Dedifferentiated amniotic fluid mesenchymal stem cell (primary cell): Measurements from ENCODE around the gene MAJIN.

Source experiments
- DNase-seq: peaks from one replicate; pipeline ENCODE4 v3.0.0-alpha.2; 2016; ENCODE audit errors: extremely low spot score

Gene MAJIN

DNA sequence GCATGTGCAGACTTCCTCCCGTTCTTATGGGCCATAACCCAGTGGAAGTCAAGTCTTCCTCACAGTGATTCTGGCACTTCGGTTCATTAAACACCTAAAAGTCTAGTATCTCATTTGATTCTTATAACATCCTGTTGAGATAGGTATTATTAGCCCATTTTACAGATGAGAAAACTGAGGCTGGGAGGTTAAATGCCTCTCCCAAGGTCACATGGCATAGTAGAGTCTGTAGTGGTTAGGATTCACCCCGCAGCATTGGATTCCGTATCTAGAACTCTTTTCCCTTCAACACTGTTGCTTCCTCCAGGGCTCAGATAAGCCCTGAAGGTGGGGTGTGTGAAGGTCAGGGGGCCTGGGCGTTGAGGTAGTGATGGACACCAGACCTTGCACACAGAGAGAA, 39.6 kb downstream of the MAJIN start:
- peak; percentile 6 for DNase-seq

DNA sequence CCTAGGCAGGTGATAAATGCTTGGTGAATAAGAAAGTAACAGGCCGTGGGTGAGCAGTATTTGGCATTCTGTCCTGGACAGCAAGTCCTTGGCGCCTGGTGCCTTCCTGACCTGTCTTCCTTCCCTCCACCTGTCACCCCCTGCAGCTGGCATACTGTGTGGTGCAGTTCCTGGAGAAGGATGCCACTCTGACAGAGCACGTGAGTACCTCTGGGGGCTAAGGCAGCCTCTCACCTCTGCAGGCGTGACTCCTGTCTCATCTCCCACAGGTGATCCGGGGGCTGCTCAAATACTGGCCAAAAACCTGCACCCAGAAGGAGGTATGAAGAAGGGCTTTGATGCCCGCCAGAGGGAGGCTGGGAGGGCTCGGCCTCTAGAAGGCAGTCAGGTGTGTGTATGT, 40.6 kb downstream of the MAJIN start:
- DNase-seq = no peak

DNA sequence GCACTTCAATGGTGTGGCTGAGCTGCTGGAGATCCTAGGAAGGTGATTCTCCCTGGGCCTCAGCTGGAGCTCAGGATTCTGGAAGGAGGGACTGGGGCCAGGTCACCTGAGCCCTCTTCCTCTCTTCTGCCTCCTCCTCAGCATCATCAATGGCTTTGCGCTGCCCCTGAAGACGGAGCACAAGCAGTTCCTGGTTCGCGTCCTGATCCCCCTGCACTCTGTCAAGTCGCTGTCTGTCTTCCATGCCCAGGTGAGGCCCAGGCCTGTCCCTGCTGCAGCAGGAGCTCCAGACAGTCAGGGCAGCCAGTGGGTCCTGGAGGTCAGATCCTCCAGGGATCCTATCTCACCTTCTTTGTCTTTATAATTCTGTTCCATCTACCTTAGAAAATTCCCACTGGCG, 41.6 kb downstream of the MAJIN start:
- no peak for DNase-seq

DNA sequence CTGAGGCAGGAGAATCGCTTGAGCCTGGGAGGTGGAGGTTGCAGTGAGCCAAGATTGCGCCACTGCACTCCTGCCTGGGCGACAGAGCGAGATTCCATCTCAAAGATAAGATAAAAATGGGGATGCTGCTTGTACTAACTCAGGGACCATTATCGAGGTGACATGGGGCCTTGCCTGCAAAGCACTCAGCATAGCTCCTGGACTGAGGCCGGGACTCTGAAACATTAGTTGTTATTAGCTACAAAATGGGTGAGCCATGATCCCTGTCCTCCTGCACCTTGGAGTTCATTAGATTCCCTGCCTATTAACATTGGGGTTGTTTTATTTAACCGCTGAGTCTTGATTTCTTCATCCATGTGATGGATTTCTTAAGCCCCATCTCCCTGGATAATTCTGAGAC, 42.3 kb downstream of the MAJIN start:
- DNase-seq = no peak

DNA sequence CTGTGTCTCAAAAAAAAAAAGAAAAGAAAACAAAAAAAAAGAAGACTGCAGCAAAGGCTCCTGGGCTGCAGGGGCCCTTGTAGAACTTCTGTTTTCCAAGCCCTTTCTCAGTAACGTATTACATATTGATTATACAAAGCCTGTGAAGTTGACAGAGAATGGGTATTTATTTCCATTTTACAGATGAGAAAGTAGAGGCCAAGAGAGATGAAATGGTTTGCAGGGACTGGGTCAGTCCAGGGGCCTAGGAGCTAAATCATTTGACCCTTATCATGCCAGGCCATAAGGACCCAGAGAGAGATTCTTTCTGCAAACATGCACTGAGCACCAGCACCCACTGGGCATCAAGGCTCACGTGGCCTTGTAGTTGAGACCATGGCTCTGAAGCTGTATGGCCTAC, 43.0 kb downstream of the MAJIN start:
- no peak for DNase-seq

DNA sequence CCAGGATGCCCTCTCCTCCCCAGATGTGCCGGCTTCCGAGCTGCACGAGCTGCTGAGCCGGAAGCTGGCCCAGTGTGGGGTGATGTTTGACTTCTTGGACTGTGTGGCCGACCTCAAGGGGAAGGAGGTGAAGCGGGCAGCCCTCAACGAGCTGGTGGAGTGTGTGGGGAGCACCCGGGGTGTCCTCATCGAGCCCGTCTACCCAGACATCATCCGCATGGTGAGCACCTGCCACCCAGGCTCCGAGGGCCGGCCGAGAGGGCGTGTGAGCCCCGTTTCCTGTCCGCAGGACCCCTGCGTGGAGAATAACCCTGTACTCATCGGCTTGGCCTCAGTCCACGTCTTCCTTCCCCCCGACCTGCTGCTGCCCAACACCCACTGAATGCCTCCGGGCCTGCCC, 45.2 kb downstream of the MAJIN start:
- DNase-seq = no peak

DNA sequence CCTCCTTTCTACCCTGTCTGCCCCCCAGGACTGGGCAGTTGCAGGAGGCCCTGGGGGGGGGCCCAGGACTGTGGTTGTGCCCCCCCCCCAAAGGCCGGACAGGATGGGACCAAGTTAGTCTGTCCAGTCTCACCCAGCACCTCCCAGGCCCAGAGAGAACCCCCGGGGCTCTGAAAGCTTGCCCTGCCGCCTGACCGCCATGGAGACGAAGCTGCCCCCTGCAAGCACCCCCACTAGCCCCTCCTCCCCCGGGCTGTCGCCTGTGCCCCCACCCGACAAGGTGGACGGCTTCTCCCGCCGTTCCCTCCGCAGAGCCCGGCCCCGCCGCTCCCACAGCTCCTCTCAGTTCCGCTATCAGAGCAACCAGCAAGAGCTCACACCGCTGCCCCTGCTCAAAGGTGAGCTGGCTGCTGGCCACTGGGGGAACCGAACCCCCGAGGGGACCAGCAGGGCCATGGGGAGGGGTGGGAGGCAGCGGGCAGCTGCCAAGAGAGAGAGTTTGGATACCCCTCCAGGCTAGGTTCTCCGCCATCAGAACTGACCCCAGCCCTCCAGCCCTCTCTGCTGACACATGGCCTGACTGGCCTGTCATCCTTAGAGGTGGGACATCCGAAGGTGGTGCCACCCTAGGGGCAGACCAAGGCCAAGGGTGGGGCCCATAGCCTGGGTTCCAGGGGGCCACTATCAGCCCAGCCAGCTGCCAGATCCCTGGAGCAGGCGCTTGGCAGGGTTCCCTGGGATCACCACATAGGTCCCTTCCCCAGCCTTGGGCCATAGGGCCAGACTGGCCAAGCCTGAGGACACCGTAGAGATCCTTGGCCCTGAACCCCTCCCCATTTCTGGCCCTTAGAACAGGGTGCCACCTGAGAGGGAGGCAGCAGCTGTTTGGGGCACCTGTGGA, 46.1 kb downstream of the MAJIN start:
- no peak for DNase-seq

DNA sequence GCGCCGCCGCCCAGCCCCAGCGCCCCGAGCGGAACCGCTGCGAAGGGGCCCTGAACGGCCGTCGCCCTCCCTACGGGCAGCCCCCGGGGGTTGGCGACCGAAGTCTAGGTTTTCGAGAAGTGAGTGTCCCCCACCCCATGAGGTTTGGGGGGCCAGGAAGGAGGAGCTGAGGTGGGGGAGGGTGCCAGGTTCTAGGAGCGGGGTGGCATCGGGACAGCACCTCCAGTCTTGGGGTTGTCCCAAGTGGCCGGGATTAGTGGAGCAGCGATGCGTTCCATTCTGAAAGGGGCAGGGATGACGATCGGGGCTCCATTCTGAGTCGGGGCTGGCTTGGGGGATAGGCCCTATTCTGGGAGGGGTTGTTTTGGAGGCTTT, 47.0 kb downstream of the MAJIN start:
- no peak for DNase-seq

DNA sequence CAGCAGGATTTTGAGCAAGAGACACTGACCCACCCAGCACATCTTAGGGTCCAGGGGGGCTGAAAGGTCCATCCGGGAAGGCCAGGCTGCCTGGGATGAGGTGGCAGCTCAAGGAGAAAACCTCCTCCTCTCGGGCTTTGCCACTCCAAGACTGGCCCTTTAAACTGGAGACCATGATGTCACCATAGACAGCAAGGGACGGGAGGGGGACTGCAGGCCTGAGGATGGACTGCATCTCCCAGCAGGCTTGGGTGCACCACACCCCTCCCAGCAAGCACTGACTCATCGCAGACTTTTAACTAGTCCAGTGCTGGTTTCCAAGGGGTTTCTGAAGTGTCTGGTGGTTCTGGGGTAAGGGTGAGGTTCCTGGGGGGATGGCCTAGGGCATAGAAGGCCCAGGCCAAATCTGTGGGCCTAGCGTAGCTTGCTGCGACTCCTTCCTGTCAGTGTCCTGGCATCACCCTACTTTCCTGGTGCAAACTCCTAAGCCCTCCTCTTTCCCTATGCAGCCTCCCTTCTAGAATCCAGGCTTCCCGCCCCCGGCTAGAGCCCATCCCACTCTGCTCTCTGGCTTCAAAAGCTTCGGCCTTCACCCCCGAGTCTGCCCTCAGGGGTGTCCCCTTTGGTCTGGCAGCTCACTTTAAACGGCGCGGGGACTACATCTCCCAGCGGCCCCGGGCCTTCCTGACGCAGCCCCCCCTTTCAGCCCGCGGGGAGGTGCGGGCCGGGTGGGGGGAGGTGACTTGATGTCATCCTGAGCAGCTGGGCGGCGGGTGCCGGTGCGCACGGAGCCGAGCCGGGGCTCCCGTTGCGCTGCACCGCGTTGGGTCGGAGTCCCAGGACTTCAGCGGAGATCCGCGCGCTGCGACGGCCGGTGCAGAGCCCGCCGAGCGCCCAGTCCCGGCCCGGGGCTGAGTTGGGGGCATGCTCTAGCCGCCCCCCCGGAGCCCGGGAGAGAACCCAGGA, 47.7 kb downstream of the MAJIN start, which contains the start of gene PPP2R5B:
Gene PPP2R5B (plus strand): TSS at position 746 of the 966 bp plus-strand sequence. CDS start 1,046 bp downstream, outside the sequence.
- peak; percentile 94 for DNase-seq

DNA sequence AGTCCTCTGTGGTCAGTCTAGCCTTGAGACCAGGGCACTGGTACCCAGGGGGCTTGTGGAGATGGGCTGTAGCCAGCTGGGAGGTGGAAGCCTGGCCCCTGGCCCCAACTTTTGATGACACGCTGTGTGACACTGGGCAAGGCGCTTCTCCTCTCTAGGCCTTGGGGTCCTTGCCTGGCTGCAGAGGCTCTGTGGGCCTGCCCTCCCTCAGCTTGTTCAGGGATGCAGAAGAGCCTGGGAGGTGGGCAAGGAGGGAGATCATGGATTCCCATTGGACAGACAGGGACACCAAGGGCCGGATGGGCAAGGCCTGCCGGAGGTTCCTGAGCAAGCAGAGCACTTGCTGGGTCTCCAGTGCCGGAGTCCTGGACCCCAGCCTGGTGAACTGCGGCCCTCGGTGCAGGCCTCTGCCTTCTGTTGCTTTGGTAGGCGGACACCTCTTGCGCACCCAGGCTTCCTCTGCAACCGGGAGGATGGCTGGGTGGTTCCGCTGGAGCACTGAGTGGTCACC, 48.7 kb downstream of the MAJIN start:
- DNase-seq = no peak

DNA sequence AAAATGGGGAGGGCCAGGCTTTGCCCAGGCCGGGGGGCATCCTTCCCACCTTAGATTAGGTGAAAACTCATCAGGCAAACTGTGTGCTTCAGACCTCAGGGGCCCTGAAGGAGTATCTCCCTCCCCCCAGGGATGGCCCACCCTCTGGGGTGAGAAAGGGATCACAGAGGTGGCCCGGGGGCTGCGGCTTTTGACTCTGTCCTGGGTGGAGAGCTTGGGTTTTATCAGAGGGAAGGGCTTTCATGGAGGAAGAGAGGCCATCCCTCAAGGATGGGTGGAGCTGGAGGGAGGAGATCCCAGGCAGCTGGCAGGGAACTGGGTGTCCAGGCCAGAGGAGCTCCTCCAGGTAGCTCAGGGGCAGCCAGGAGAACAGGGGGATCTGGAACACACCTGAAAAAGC, 50.5 kb downstream of the MAJIN start:
- no peak for DNase-seq

DNA sequence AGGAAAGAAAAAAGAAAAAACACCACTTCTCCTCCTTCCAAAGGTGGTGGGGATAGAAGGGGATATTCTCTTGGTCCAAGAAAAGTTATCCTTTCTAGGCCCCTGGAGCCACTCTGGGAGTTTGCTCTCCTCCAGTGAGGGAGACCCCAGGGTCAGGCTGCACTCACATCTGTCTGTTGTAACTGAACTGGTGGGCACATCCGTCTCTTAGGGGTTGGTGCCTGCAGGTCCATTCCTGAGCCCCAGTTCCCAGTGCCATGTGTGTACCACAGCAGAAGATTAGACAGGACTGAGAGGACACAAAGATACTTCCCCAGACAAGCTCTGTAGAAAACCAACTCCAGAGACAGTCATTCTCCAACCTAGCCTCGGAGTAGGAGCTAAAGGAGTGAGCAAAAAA, 51.8 kb downstream of the MAJIN start:
- no peak for DNase-seq

DNA sequence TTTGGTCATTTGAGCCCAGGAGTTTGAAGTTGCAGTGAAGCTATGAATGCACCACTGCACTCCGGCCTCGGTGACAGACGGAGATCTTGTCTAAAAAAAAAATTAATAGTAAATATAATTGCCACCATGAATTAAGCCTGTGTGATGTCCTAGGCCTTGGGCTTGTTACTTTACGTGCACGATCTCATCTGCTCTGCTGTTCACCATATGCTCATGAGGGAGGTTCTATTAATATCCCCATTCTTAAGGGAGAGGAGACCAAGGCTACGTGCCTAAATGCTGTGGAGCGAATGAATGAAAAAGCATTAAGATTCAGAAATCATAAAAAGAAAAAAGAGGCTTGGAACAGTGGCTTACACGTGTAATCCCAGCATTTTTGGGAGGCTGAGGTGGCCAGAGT, 52.3 kb downstream of the MAJIN start:
- no peak for DNase-seq

DNA sequence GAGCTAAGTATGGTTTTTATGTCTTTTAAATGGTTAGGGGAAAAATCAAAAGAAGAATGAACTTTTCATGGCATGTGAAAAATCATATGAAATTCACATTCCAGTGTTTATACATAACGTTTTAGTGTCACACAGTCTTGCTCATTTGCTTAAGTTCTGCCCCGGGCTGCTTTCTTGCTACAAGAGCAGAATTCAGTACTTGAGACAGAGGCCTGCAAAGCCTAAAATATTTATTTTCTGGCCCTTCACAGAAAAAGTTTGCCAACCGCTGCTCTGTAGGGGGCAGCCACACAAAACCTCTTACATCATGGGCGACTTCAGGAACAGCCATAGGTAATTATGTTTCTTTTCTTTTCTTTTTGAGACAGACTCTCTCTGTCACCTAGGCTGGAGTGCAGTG, 53.9 kb downstream of the MAJIN start:
- peak; percentile 58 for DNase-seq

DNA sequence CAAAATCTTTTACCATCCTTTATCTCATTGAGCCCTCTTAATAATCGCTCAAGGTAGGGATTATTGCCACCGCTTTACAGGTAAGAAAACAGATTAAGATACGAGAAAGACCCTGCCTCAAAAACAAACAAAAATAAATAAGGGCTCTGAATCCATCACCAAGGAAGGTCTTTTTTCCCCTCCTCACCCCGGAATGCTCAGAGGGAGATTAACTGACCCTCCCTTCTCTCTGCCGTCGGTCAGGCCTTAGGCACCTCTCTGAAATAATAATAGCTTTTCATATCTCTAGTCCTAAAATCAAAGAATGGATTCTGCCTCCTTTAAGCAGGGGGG, 54.3 kb downstream of the MAJIN start:
- DNase-seq = no peak

DNA sequence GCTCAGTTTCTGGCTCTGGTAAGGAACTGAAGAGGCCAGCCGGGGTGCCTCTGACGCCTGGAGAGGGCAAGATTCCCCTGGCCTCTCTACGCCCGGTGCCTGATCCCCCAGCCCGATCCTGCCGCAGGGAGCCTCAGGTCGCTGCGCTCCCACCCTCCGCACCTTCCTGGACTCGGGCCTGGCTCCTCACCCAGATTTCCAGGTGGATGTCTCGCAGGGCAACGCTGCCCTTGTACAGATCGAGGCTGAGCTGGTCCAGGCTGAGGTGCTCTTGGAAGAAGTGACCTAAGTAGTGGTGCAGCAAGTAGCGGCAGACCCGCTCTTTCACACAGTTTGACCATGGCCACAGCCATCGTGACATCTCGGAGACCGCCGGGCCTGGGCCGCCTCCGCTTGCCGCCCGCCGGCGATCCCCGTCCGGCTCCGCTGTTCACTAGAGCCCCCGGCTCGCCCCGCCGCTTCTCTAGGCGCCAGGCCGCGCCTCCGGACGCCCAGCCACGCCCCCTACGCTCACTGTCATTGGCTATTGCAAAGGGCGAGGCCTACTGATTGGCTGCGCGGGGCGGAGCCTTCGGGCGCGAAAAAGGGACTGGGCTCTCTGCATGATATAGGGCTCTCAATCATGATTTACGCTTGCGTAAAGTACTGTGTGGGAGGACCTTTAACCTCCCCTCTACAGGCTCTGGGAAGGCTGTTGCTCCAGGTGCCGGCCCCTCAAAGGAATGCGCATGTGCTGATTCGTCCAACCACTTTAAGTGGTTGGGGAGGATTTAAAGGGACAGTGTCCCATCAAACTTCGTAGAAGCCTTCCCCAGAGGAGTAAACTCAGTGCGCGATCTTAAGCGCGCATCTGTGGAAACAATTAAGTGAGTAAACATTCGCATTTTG, 54.9 kb downstream of the MAJIN start, which contains the start of gene ATG2A:
Gene ATG2A (minus strand): TSS at position 435 of the 888 bp plus-strand sequence. CDS start 74 bp downstream, at position 361.
- DNase-seq = peak; percentile 98

DNA sequence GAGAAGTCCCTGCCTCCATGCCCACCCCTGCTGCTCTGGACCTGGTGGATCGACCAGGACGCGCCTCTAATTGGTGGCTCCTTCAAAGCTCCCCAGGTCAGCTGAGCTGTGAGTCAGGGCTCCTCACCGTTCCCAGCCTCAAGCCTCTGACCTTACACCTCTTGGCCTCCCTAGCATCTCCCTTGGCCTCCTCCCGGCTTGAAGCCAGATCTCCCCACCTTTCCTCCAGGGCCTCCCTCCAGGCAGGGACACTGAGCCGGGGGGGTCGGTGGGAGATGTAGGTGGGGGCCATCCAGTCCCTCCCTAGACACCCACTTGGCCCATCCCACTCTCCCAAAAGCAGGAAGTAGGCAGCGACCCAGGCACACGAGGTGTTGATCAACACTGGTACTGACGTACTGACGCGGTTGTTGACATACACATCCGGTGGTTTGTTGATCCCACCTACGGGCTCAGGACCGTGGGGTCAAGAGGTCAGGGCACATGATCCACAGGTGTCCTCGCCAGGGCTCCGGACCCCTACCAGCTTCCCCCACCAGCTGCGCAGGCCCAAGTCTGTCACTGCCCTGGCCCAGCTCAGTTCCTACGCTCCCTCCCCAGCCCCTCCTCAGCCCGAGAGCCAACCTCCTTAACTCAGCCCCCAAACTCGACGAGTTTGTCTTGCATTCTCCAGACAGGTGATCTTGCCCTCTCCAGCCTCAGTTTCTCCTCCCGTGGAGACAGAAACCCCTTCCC, 55.7 kb downstream of the MAJIN start:
- no peak for DNase-seq

DNA sequence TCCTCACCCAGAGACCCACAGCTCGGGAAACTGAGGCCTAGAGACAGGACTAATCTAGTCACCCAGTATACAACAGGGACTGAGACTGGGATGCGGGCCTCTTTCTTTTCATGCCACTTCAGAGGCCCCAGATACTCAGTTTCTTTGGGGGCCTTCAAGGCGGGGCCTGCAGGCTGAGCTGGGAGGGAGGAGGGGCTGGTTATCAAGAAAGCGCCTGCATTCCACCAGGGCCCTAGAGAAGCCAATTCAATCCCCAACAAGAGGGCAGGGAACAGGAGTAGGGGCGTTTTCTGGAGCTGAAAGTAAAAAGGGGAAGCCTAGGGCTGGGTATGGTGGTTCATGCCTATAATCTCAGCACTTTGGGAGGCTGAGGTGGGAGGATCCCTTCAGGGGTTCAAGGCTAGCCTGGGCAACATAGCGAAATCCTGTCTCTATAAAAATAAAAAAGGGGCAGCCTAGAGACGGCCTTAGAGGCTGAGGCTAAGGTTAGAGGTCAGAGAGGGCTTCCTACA, 56.5 kb downstream of the MAJIN start:
- no peak for DNase-seq

DNA sequence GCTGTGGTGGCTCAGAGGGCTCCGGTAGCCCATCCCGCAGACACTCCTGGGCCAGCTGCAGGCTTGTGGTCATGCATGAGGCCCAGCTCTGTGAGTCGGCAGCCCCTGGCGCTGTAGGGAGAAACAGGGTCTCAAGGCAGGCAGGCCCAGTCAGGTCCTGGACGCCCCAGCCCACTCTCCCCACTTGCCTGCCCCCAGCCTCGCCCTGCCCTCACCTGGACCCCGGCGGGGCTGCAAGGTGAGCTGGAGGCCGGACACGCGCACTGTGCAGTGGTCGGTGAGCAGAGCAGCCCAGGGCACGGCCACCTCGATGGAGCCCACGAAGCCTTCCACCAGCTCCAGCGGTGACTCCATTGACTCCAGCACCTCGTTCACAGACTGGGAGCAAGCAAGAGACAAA, 57.8 kb downstream of the MAJIN start:
- no peak for DNase-seq

DNA sequence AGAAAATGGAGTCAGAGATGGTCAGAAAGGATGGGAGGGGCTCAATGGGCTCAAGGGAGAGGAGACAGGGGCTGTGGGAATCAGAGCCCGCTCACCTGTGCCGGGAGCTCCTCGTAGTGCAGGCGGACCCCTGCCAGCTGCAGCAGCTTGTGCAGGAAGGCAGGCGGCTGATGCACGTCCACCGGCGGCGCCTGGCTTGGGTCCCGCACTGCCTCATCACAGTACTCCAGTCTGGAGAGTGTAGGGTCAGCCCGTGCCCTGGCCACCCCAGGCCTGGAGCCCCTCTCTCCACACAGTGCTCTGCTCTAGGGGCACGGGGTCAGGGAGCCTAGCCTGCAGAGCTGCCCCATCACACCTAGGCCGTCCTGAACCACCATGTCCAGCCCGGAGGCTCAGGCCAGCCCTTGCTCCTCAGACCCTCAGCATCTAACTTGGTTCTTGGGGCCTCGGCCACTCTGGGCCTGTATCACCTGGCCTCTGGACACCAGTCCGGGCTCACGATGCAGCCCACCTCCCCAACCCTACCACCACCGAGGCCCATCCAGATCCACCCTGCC, 58.7 kb downstream of the MAJIN start:
- DNase-seq = no peak
